Smooth muscle cell (in vitro differentiated cells): ENCODE results near the gene SLC7A10. TPM values are rescaled to one million over a fixed set of nuclear protein-coding genes. Genes with fewer than 3 reads are reported as not detected.

Experiments used
- DNase-seq: peaks from one replicate; lab custom pipeline; 2025; ENCODE audit not compliant: unreplicated experiment; lab: John Stamatoyannopoulos, UW
- H2AFZ ChIP-seq: fragments of 200-600 bp; sonication (generic); 2 replicates; pipeline ENCODE4 v1.6.0; 2016; ENCODE audit warnings: antibody characterized with exemption, low read depth, mild to moderate bottlenecking
- H3F3A ChIP-seq: fragments of 200-600 bp; sonication (generic); 2 replicates; pipeline ENCODE4 v1.6.0; 2017; ENCODE audit warnings: antibody characterized with exemption, low read depth
- H3K27ac ChIP-seq: fragments of 200-600 bp; sonication (generic); 2 replicates; pipeline ENCODE4 v1.5.1; 2016; ENCODE audit warnings: low read depth, mild to moderate bottlenecking
- H3K27me3 ChIP-seq: fragments of 200-600 bp; sonication (generic); 2 replicates; pipeline ENCODE4 v1.6.1; 2016; ENCODE audit warnings: low read depth, mild to moderate bottlenecking
- H3K36me3 ChIP-seq: fragments of 200-600 bp; sonication (generic); 2 replicates; pipeline ENCODE4 v1.5.1; 2016; ENCODE audit warnings: low read depth
- H3K4me1 ChIP-seq: fragments of 200-600 bp; sonication (generic); 2 replicates; pipeline ENCODE4 v1.5.1; 2016; ENCODE audit warnings: low read depth
- H3K4me2 ChIP-seq: fragments of 200-600 bp; sonication (generic); 2 replicates; pipeline ENCODE4 v1.6.0; 2016; ENCODE audit warnings: mild to moderate bottlenecking
- H3K4me3 ChIP-seq: fragments of 200-600 bp; sonication (generic); 2 replicates; pipeline ENCODE4 v1.5.1; 2016; ENCODE audit warnings: mild to moderate bottlenecking
- H3K79me2 ChIP-seq: fragments of 200-600 bp; sonication (generic); 2 replicates; pipeline ENCODE4 v1.6.0; 2016; ENCODE audit warnings: low read depth, mild to moderate bottlenecking
- H3K9ac ChIP-seq: fragments of 200-600 bp; sonication (generic); 2 replicates; pipeline ENCODE4 v1.6.0; 2016; ENCODE audit warnings: low read depth
- H3K9me3 ChIP-seq: fragments of 200-600 bp; sonication (generic); replicated peaks from 2 replicates; pipeline ENCODE4 v1.5.1; 2016; ENCODE audit warnings: low read depth
- H4K20me1 ChIP-seq: fragments of 200-600 bp; sonication (generic); 2 replicates; pipeline ENCODE4 v1.6.0; 2016; ENCODE audit warnings: low read depth
- CTCF ChIP-seq: fragments of 200-600 bp; sonication (generic); IDR thresholded peaks from 2 replicates; pipeline ENCODE4 v1.5.1; 2017; ENCODE audit warnings: borderline replicate concordance, mild to moderate bottlenecking, antibody characterized with exemption; ENCODE audit not compliant: insufficient read depth, poor library complexity, severe bottlenecking
- WGBS: methylation state at CpG from one replicate; pipeline ENCODE4 v1.1.7; 2016; ENCODE audit warnings: low lambda C conversion rate; 5-methylcytosine and 5-hydroxymethylcytosine counted together
- polyA plus RNA-seq: library from polyadenylated mRNA; unstranded; fragments of >200 nt; fragmentation: Nextera tagmentation; extraction: Ambion mirVana; gene quantifications from 2 replicates; pipeline ENCODE4 v1.2.1, GENCODE V29; 2016
- total RNA-seq: library from RNA; depleted of rRNA; stranded (reverse); fragments of >200 nt; gene quantifications from 2 replicates; pipeline ENCODE4 v1.2.3, GENCODE V29; 2014

The SLC7A10 gene
- total and polyA plus RNA-seq, 2 experiments from 2014 or later: 0.51 TPM; not detected in 1

GRCh38 chr19:33204136-33204973 is 21.3 kb downstream of the SLC7A10 start:
- H3K27ac ChIP-seq: no peak overlapping the region
- no peak overlapping the region for H3K4me3 ChIP-seq
- no peak for TF ChIP-seq CTCF
- no peak for DNase-seq
- no peak overlapping the region for H2AFZ ChIP-seq
- WGBS: 96% methylated on average over 32 of the region's 32 CpGs
- H3F3A ChIP-seq: no peaks in the 10 kb centered on the region
- H3K79me2 ChIP-seq: no peaks in the 10 kb centered on the region
- H3K4me2 ChIP-seq: no peak overlapping the region
- H4K20me1 ChIP-seq: peaks cover 12% of the 10 kb centered on the region
- H3K36me3 ChIP-seq: no peaks in the 10 kb centered on the region
- no peaks in the 10 kb centered on the region for H3K9me3 ChIP-seq
- H3K4me1 ChIP-seq: no peaks in the 10 kb centered on the region
- no peak overlapping the region for H3K9ac ChIP-seq
- no peaks in the 10 kb centered on the region for H3K27me3 ChIP-seq

- TF ChIP-seq CTCF: no peak
- Histone ChIP-seq H3K4me2 (no peak overlapping the region), H3K9me3 (no peaks in the 10 kb centered on the region), H2AFZ (no peak overlapping the region), H3F3A (no peaks in the 10 kb centered on the region), H3K4me3 (no peak overlapping the region), H3K27me3 (no peaks in the 10 kb centered on the region), H3K36me3 (no peaks in the 10 kb centered on the region), H3K4me1 (no peaks in the 10 kb centered on the region), H3K27ac (no peak overlapping the region), H4K20me1 (peaks cover 12% of the 10 kb centered on the region), H3K9ac (no peak overlapping the region), H3K79me2 (no peaks in the 10 kb centered on the region)
- 100% methylated on average over 6 of the region's 6 CpGs for WGBS
- DNase-seq: no peak
Observed at GRCh38 chr19:33203529-33203928, 22.1 kb downstream of the SLC7A10 start.

- H3K4me3 ChIP-seq: no peak overlapping the region
- no peak for TF ChIP-seq CTCF
- no peaks in the 10 kb centered on the region for H3K36me3 ChIP-seq
- no peak overlapping the region for H3K27ac ChIP-seq
- peaks cover 12% of the 10 kb centered on the region for H4K20me1 ChIP-seq
- no peaks in the 10 kb centered on the region for H3K27me3 ChIP-seq
- 93% methylated on average over 27 of the region's 27 CpGs for WGBS
- H3K79me2 ChIP-seq: no peaks in the 10 kb centered on the region
- H3K9ac ChIP-seq: no peak overlapping the region
- no peak overlapping the region for H3K4me2 ChIP-seq
- DNase-seq: no peak
- no peaks in the 10 kb centered on the region for H3K9me3 ChIP-seq
- H2AFZ ChIP-seq: no peak overlapping the region
- H3F3A ChIP-seq: no peaks in the 10 kb centered on the region
- no peaks in the 10 kb centered on the region for H3K4me1 ChIP-seq
Observed at GRCh38 chr19:33202546-33203507, 22.8 kb downstream of the SLC7A10 start.
